Activated T-cell treated with anti-CD3 and anti-CD28 coated beads for 48 hours (primary cell): Measurements from ENCODE around the gene ZNF148.

Experiments
- DNase-seq: peaks from one replicate; pipeline ENCODE4 v3.0.0-alpha.2; 2020; ENCODE audit warnings: low read depth

ZNF148 gene

GRCh38 chr3:125189378-125190165 is 185.6 kb downstream of the ZNF148 start:
- DNase-seq, result no peak

- no peak for DNase-seq
These were observed 186.2 kb downstream of the ZNF148 start for GRCh38 chr3:125188955-125189354.

- no peak for DNase-seq
These were observed 187.6 kb downstream of the ZNF148 start for GRCh38 chr3:125187599-125187910.

GRCh38 chr3:125186800-125187598 is 188.1 kb downstream of the ZNF148 start:
- DNase-seq, result no peak

DNA sequence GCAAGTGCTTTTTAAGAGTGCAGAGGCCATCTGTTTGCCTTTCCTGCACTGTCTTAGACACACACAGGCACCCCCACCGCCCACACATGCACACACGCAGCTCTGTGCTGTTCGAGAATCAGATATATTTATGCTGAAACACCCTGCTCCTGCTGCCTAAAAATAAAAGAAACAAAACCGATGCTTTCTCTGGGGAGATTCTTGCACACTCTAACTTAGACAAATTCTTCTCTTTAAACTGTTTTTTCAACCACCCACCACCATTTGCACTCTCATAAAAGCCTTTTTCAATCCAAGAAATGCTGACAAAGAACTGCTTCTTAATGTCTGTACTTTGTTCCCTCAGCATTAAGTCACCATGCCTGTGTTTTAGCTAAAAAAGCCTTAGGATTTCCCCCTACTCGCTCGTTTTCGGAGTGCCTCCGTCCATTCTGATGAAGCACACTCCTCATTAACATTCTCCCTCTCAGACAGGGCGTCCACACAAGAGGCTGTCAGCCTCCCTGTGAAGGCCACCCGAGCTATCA is 188.8 kb downstream of the ZNF148 start:
- no peak for DNase-seq

DNA sequence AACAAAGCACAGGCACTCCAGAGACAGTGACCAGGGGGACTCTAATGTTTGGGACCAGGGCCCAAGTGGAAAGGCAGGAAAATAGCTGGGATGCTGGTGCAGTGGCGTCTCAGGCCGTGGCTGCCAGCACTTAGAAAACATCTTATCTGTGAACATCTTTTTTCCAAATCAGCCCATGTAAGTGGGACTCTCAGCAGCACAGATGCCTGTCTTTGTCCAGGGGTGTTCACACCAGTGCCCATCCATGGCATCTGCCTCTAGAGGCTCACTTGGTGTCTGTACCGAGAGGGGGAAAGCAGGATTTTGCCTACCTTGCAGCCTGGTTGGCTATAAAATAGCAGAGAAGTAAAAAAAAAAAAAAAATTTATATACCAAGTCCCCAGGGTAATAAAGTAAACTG is 189.3 kb downstream of the ZNF148 start:
- DNase-seq, result no peak

DNA sequence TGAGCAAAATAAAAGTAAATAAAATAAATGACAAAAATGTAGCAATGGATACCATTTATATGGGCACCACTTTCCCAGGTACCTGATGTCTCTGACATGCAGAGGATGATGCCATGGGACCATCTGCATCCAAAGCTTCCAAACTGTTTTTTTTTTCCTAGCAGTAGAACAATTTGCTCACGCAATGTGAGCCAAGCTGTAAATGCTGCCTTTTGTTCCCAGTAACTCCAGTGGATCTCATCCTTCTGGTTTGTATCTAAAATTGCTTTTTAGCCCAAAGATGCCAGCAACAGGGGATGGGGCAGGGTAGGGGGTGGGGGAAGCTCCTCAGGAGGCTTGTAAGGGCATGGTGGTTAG is 195.3 kb downstream of the ZNF148 start:
- no peak for DNase-seq

GRCh38 chr3:125179143-125179883 is 195.8 kb downstream of the ZNF148 start:
- no peak for DNase-seq

DNA sequence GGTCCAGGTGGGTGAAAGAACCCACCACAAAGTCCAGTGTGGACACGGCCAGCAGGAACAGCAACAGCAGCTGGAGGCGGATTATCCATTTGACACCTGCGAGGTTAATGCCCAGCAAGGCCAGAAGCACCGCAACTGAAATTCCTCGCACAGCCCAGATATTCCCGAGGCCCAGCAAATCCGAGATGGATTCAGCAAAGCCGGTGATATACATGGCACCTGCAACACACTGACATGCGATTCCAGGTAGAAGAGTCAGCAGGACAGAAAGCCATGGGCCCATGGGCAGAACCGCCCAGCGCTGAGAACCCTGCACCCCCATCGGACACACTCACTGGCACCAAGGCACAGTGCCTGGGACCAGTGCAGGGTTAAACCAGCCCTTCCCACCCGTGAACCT is 197.4 kb downstream of the ZNF148 start:
- no peak for DNase-seq
